Mucosa of descending colon (tissue), 3 donors: ENCODE data around the gene TRERF1. TPM values are rescaled to one million over a fixed set of nuclear protein-coding genes. Genes with fewer than 3 reads are reported as not detected.

Source experiments
- ATAC-seq: fragments of 200-7000 bp; cut with Tn5 transposase; one replicate; pipeline ENCODE4 v1.9.1; 2020; ENCODE audit warnings: mild to moderate bottlenecking, moderate library complexity
- DNase-seq, 3 donors: peaks; one replicate each; pipeline ENCODE4 v3.0.0-alpha.2; 2020
- H3K36me3 ChIP-seq: fragments of 200-600 bp; one replicate; pipeline ENCODE4 v1.8.0; 2021; ENCODE audit warnings: low read depth, mild to moderate bottlenecking
- H3K4me1 ChIP-seq: fragments of 200-600 bp; one replicate; pipeline ENCODE4 v1.8.0; 2021; ENCODE audit warnings: low read depth, mild to moderate bottlenecking
- H3K4me3 ChIP-seq: fragments of 200-600 bp; one replicate; pipeline ENCODE4 v1.8.0; 2021; ENCODE audit warnings: mild to moderate bottlenecking
- H3K9me3 ChIP-seq: fragments of 200-600 bp; one replicate; pipeline ENCODE4 v1.8.0; 2021; ENCODE audit warnings: mild to moderate bottlenecking
- CTCF ChIP-seq: fragments of 200-600 bp; IDR thresholded peaks from one replicate; pipeline ENCODE4 v1.8.0; 2022; ENCODE audit warnings: antibody characterized with exemption, mild to moderate bottlenecking
- intact Hi-C, 2 donors: fragments of 100-400 bp; cut with DNase I in 1 of 2; cut with micrococcal nuclease in 1 of 2; formaldehyde crosslinking; loops; one replicate each; pipeline versions ENCODE4 v1.11.0 to v1.11.1; 2022; cut with DNase I, micrococcal nuclease
- total RNA-seq, 3 donors: library from RNA; stranded (reverse); fragmentation: NEBNext Ultra II Directional in 2 of 3; extraction: Animal tissue kit (Norgen Biotek cat#: 25700) in 2 of 3; gene quantifications; one replicate each; pipeline versions ENCODE4 v1.2.1 to v1.2.4, GENCODE V29; 2021 to 2023
- donor health status: DM: no; HTN: no; CAD: no; lungs with moderate emphysema.
- donor health status: DM: no; HTN: no; CAD: no.
- donor health status: DM: no; HTN: yes; CAD: no.

Gene TRERF1
- total RNA-seq, 3 donors from 2014 or later: 2.8 to 11.2 (median 3.8) TPM

GRCh38 chr6:42347456-42347855 is 104.3 kb downstream of the TRERF1 start:
- no peak for DNase-seq

GRCh38 chr6:42345696-42346416 is 105.9 kb downstream of the TRERF1 start:
- DNase-seq (no peak), ATAC-seq (no peak)
- Histone ChIP-seq H3K9me3 (no peaks in the 10 kb centered on the region), H3K4me1 (no peaks in the 10 kb centered on the region), H3K36me3 (no peaks in the 10 kb centered on the region), H3K4me3 (no peak overlapping the region)
- intact Hi-C loops: no loop called here
- no peak for TF ChIP-seq CTCF

More at GRCh38 chr6:42347456-42347855, 104.3 kb downstream of the TRERF1 start:
- no peak for ATAC-seq
- Histone ChIP-seq H3K4me1 (no peaks in the 10 kb centered on the region), H3K4me3 (no peak overlapping the region), H3K36me3 (no peaks in the 10 kb centered on the region), H3K9me3 (no peaks in the 10 kb centered on the region)
- intact Hi-C loops: no loop called here
- no peak for TF ChIP-seq CTCF

- TF ChIP-seq CTCF: no peak
- intact Hi-C loops: no loop called here
- no peak for ATAC-seq
Measured at GRCh38 chr6:42344756-42345155, 107.0 kb downstream of the TRERF1 start.

GRCh38 chr6:42341771-42342553 is 109.8 kb downstream of the TRERF1 start:
- intact Hi-C loops: no loop called here
- no peak for DNase-seq
- no peaks in the 10 kb centered on the region for H3K9me3 ChIP-seq
- H3K4me3 ChIP-seq: no peak overlapping the region
- no peaks in the 10 kb centered on the region for H3K4me1 ChIP-seq
- no peaks in the 10 kb centered on the region for H3K36me3 ChIP-seq
- no peak for ATAC-seq
- no peak for TF ChIP-seq CTCF

More at GRCh38 chr6:42344756-42345155, 107.0 kb downstream of the TRERF1 start:
- H3K36me3 ChIP-seq: no peaks in the 10 kb centered on the region
- H3K4me1 ChIP-seq: no peaks in the 10 kb centered on the region
- H3K4me3 ChIP-seq: no peak overlapping the region
- H3K9me3 ChIP-seq: no peaks in the 10 kb centered on the region
- DNase-seq: no peak

- no peak for ATAC-seq
- Histone ChIP-seq H3K9me3 (no peaks in the 10 kb centered on the region), H3K4me3 (no peak overlapping the region), H3K36me3 (no peaks in the 10 kb centered on the region), H3K4me1 (no peaks in the 10 kb centered on the region)
- no peak for TF ChIP-seq CTCF
- no peak for DNase-seq
- intact Hi-C loops: no loop called here
Measured at GRCh38 chr6:42341221-42341620, 110.5 kb downstream of the TRERF1 start.
